Measurements from ENCODE around the gene TRMT2B.
"Not testable (repeated sequence)": the region's sequence is repeated elsewhere in the genome, so short reads cannot be mapped to it uniquely, and the experiment has no call there.

The TRMT2B gene

GRCh38 chrX:101009090-101009489 lies 42.8 kb downstream of the TRMT2B start:
- DNase-seq = no peak

GRCh38 chrX:100999451-100999850 lies 52.5 kb downstream of the TRMT2B start:
- no peak for DNase-seq

DNA sequence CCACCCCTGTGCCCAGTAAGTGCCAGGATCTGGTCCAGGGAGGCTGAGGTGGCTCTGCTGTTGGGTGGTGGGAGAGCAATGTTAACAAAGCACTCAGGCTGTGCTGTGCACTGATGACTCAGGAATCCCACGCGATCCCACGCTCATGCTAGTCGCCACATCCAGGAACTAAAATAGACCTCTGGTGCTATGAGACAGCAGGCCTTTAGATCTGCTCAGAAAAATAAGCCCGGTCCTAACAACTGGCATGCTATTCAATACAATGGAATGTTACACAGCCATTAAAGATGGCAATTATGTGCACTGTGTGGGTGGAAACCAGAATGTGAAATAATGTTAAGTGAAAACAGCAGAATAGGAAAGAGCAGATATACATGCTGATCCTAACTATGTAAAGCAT lies 56.4 kb downstream of the TRMT2B start:
- DNase-seq = peak in 19 of 56 donors; percentile 0 to 32 (median 4)

- DNase-seq = no peak
Observed at GRCh38 chrX:100994352-100995281, 57.3 kb downstream of the TRMT2B start.

DNA sequence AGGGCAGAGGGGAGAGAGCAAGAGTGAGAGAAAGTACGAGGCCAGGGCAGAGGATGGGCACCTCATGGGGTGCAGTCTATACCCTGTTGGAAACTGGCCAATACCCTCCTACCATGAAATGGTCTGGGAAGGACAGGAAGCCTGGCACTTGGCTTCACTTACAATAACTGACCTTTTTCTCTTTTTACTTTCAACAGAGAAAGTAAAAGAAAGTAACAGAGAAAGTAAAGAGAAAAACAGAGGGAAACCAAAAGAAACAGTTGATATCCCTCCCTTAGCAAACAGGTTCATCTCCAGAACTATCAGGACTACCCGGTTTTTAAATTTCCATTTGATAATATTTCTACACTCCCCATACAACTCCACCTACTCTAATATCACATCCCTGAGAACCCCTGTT lies 61.8 kb downstream of the TRMT2B start:
- DNase-seq = no peak

- no peak for DNase-seq
Observed at GRCh38 chrX:100984818-100985217, 67.1 kb downstream of the TRMT2B start.

GRCh38 chrX:100981498-100981845 lies 70.4 kb downstream of the TRMT2B start:
- DNase-seq = not testable (repeated sequence)

DNA sequence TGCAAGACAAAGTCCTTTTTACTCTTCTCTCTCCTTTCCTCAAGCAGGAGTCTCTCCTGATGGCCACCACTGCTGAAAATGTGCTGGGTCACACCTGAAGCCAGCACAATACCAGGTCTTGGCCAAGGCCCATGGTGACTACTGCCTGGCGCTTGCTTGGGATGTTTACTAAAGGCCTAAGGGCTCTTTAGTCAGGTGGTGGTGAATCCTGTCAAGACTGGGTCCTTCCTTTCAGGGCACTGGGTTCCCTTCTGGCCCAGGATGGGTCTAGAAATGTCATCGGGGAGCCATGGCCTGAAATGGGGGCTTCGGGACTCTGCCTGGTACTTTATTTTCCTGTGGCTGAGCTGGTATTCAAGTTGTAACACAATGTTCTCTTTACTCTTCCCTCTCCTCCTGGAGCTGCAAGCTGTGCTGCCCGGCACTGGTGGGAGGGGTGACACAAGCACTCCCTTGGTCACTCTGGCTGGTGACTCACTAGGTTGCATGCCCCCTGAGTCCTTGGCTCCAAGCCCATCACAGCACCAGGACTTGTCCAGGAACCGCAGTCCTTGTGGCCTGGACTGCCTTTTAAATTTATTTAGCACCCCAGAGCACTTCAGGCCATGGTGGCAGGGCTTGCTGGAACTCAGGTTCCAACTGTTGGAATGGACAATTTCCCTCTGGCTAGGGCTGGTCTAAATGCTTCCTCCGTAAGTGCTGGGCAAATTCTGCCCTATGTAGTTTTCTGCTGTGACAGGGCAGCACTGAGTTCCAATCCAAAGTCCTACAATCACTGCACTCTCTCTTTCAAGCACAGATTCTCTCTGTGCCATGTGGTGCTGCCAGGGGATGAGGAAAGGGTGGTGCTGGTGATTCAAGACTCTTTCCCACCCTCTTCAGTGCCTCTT lies 71.1 kb downstream of the TRMT2B start:
- DNase-seq = peak in 3 of 56 donors; percentile 0 to 4 (median 1)

GRCh38 chrX:100979881-100980607 lies 71.9 kb downstream of the TRMT2B start:
- DNase-seq = no peak

DNA sequence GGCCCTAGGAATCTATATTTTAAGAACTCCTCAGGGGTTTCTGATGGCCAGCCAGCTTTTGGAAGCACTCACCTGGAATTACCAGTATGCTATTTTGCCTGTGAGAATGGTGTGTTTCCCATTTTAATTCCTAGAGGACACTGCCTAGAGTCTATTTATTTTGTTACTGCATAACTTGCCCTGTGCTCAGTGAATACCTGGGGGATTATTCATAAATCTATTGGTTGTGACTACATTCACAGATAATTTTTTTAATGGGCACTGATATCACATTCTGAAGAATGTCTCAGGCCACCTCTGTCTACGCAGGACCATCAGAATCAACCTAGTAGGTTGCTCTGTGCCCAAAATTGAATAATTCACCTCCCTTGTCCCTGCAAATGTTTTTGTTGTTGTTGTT lies 75.7 kb downstream of the TRMT2B start:
- no peak for DNase-seq

GRCh38 chrX:100975212-100975611 lies 76.7 kb downstream of the TRMT2B start:
- no peak for DNase-seq

GRCh38 chrX:100973411-100973810 lies 78.5 kb downstream of the TRMT2B start:
- DNase-seq = no peak

GRCh38 chrX:100969936-100970335 lies 82.0 kb downstream of the TRMT2B start:
- no peak for DNase-seq

DNA sequence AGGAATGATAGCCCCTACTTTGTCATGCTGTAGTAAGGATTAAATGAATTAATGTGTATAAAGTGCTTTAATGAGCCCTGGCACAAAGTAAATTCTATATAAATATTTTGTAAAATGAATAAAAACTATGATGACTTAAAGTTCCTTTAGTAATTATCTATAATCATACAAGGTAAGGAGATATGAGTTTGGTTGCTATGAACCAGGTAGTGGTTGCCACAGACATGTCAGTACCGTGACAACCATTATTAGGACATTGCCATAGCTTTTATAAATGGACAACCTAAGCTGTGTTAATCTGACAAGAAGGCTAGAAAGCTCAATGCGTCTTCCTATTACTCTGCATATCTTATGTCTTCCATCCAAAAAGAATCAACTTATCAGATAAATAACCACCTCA lies 82.5 kb downstream of the TRMT2B start, which contains the start of gene ARL13A:
Gene ARL13A, plus strand, starts transcription at position 301 of the 400 bp plus-strand sequence. CDS start 3,982 bp downstream, outside the sequence.
- DNase-seq = no peak

- DNase-seq = no peak
Observed at GRCh38 chrX:100964362-100964761, 87.5 kb downstream of the TRMT2B start.

- no peak for DNase-seq
Observed at GRCh38 chrX:100962811-100963210, 89.1 kb downstream of the TRMT2B start.
